K562 (cell line): Measurements from ENCODE around the gene CD99L2. TPM values are rescaled to one million over a fixed set of nuclear protein-coding genes. Genes with fewer than 3 reads are reported as not detected.

Source experiments
- ATAC-seq: fragments of 200-7000 bp; cut with Tn5 transposase; 3 replicates; pipeline ENCODE4 v1.9.1; 2020; ENCODE audit warnings: moderate library complexity
- BruUV-seq: library from RNA; stranded (reverse); fragments of 400-500 nt; replicated peaks from 2 replicates; lab custom pipeline; 2021; lab: Mats Ljungman, UMichigan
- CTCF ChIA-PET: fragments of 300-600 bp; formaldehyde crosslinking; extraction: SDS; loops from one replicate; lab custom pipeline; 2021; ENCODE audit warnings: low intra/inter-chr PET ratio; lab: Yijun Ruan, JAX
- POLR2A ChIA-PET: fragments of 300-600, 350-650 bp; sonication (Branson Sonifier 250); formaldehyde crosslinking; extraction: SDS; loops from one replicate; lab custom pipeline; 2021; ENCODE audit warnings: antibody characterized with exemption, inconsistent platforms; lab: Yijun Ruan, JAX
- DNase-seq, 4 experiments: peaks; one replicate each; pipeline versions ENCODE4 v3.0.0 to v3.0.0-alpha.2; 2011 to 2018; ENCODE audit warnings: low spot score in 3 of 4, mixed read lengths in 3 of 4; ENCODE audit errors: extremely low read depth in 1 of 4
- FAIRE-seq: peaks from 2 replicates; lab custom pipeline; 2011; peaks lifted over from hg19 to GRCh38; lab: Jason Lieb, UNC
- H2AFZ ChIP-seq: 2 replicates; pipeline ENCODE4 v1.6.0; 2011; ENCODE audit warnings: low read depth, low read length, control low read depth, inconsistent platforms
- H3K27ac ChIP-seq: fragments of 200-600 bp; 3 replicates; pipeline ENCODE4 v1.8.0; 2011; ENCODE audit warnings: low read depth, mild to moderate bottlenecking, control low read depth, inconsistent platforms, low read length, moderate library complexity, mixed read lengths; ENCODE audit errors: extremely low read depth
- H3K27me3 ChIP-seq, 2 experiments: fragments of 300-600 bp in 1 of 2; 2 replicates in 1 of 2; 3 replicates in 1 of 2; pipeline versions ENCODE4 v1.6.0 to v1.8.0; 2011; ENCODE audit warnings: inconsistent platforms in 2 of 2, low read length in 2 of 2, mild to moderate bottlenecking in 1 of 2, mixed read lengths in 1 of 2, moderate library complexity in 1 of 2; ENCODE audit not compliant: control insufficient read depth in 2 of 2, insufficient read depth in 2 of 2
- H3K36me3 ChIP-seq: fragments of 300-600 bp; 3 replicates; pipeline ENCODE4 v1.8.0; 2011; ENCODE audit warnings: mild to moderate bottlenecking, low read length, inconsistent platforms; ENCODE audit not compliant: control insufficient read depth, insufficient read depth
- H3K4me1 ChIP-seq, 2 experiments: fragments of 200-600 bp in 1 of 2; replicated peaks in 1 of 2; 2 replicates in 1 of 2; 3 replicates in 1 of 2; pipeline versions ENCODE4 v1.5.1 to v1.8.0; 2011; ENCODE audit warnings: inconsistent platforms in 2 of 2, low read length in 2 of 2, mild to moderate bottlenecking in 1 of 2, mixed read lengths in 1 of 2, moderate library complexity in 1 of 2; ENCODE audit not compliant: control insufficient read depth in 2 of 2, insufficient read depth in 2 of 2
- H3K4me2 ChIP-seq: 2 replicates; pipeline ENCODE4 v1.6.1; 2011; ENCODE audit warnings: low read length, control low read depth, inconsistent platforms, mixed read lengths; ENCODE audit not compliant: insufficient read depth
- H3K4me3 ChIP-seq: fragments of 200-600 bp; sonication (generic), shearing (Covaris generic); 2 replicates; pipeline ENCODE4 v1.5.1; 2016; ENCODE audit warnings: control low read depth, inconsistent platforms
- H3K79me2 ChIP-seq: fragments of 200-600 bp; 3 replicates; pipeline ENCODE4 v1.8.0; 2011; ENCODE audit warnings: low read length, inconsistent platforms; ENCODE audit not compliant: control insufficient read depth, insufficient read depth
- H3K9ac ChIP-seq, 2 experiments: 2 replicates each; pipeline versions ENCODE4 v1.6.0 to v1.6.1; 2011; ENCODE audit warnings: low read depth in 2 of 2, low read length in 2 of 2, control low read depth in 1 of 2, inconsistent platforms in 1 of 2, mild to moderate bottlenecking in 1 of 2, mixed read lengths in 1 of 2; ENCODE audit not compliant: insufficient read depth in 1 of 2
- H3K9me1 ChIP-seq: one replicate; pipeline ENCODE4 v1.6.0; 2011; ENCODE audit warnings: inconsistent platforms, mild to moderate bottlenecking, low read length, moderate library complexity; ENCODE audit not compliant: control insufficient read depth, insufficient read depth
- H3K9me3 ChIP-seq: replicated peaks from 2 replicates; pipeline ENCODE4 v1.5.1; 2011; ENCODE audit warnings: low read depth, low read length, inconsistent platforms; ENCODE audit not compliant: control insufficient read depth, insufficient read depth
- H4K20me1 ChIP-seq: replicated peaks from 2 replicates; pipeline ENCODE4 v1.6.1; 2011; ENCODE audit warnings: low read length, inconsistent platforms, mixed read lengths; ENCODE audit not compliant: control insufficient read depth, insufficient read depth
- DNMT1 ChIP-seq: fragments of 450-650 bp; IDR thresholded peaks from 2 replicates; pipeline ENCODE4 v1.6.1; 2016; ENCODE audit warnings: antibody characterized with exemption, mild to moderate bottlenecking
- ERF ChIP-seq: fragments of 450-650 bp; formaldehyde crosslinking; IDR thresholded peaks from 2 replicates; pipeline ENCODE4 v1.4.0; 2020; ENCODE audit warnings: mild to moderate bottlenecking, mixed read lengths
- HDAC3 ChIP-seq: fragments of 450-650 bp; IDR thresholded peaks from 2 replicates; pipeline ENCODE4 v1.6.1; 2018; ENCODE audit warnings: borderline replicate concordance, mild to moderate bottlenecking, moderate library complexity; ENCODE audit not compliant: partially characterized antibody
- MCM3 ChIP-seq: fragments of 450-650 bp; IDR thresholded peaks from 2 replicates; pipeline ENCODE4 v1.6.1; 2016
- NR1H2 ChIP-seq: sonication (generic); formaldehyde crosslinking; IDR thresholded peaks from 2 replicates; pipeline ENCODE4 v1.4.0; 2020; ENCODE audit warnings: mild to moderate bottlenecking, missing genetic modification reagents
- PTRF ChIP-seq: fragments of 450-650 bp; IDR thresholded peaks from 2 replicates; pipeline ENCODE4 v1.6.1; 2016; ENCODE audit warnings: mild to moderate bottlenecking, missing genetic modification characterization, missing compliant biosample characterization
- SIX5 ChIP-seq, 2 experiments: IDR thresholded peaks; 2 replicates each; pipeline ENCODE4 v1.6.1; 2011; ENCODE audit warnings: low read length in 2 of 2, borderline replicate concordance in 1 of 2, low read depth in 1 of 2, mild to moderate bottlenecking in 1 of 2, moderate library complexity in 1 of 2; ENCODE audit not compliant: insufficient read depth in 1 of 2
- SMARCC2 ChIP-seq: fragments of 450-650 bp; IDR thresholded peaks from 2 replicates; pipeline ENCODE4 v1.6.1; 2017; ENCODE audit warnings: antibody characterized with exemption, moderate library complexity, mild to moderate bottlenecking, low read depth
- ZKSCAN8 ChIP-seq: fragments of 200-800 bp; sonication (Bioruptor generic); IDR thresholded peaks from 2 replicates; pipeline ENCODE4 v1.6.1; 2016; ENCODE audit warnings: missing genetic modification characterization, missing compliant biosample characterization
- WGBS: fragments of 100-300 bp; shearing (Covaris generic); methylation state at CpG from one replicate; pipeline ENCODE4 v1.1.6; 2016; ENCODE audit warnings: low coverage, mixed read lengths; ENCODE audit not compliant: insufficient coverage; ENCODE audit errors: missing lambda C conversion rate; 5-methylcytosine and 5-hydroxymethylcytosine counted together
- in situ Hi-C: fragments of 300-500 bp; cut with MboI; formaldehyde crosslinking; loops from 4 replicates; pipeline ENCODE4 v1.15.0; 2018; ENCODE audit warnings: inconsistent platforms, mixed read lengths
- intact Hi-C: fragments of 100-400 bp; cut with micrococcal nuclease; formaldehyde crosslinking; loops from 2 replicates; pipeline ENCODE4 v1.14.2; 2022
- polyA plus RNA-seq, 8 experiments: library from polyadenylated mRNA; depleted of rRNA in 4 of 8; stranded (reverse) in 5 of 8; unstranded in 3 of 8; fragments of >200 nt; fragmentation: Nextera tagmentation in 2 of 8; fragmentation: Illumina TruSeq in 1 of 8; extraction: Ambion mirVana in 2 of 8; extraction: Trizol in 1 of 8; gene quantifications; 2 replicates each; pipeline versions ENCODE4 v1.2.1 to v1.2.3, GENCODE V29; 2011 to 2014; ENCODE audit warnings: inconsistent platforms in 1 of 8, missing spikeins in 1 of 8
- total RNA-seq, 7 experiments: library from RNA; depleted of rRNA in 6 of 7; stranded (reverse); fragments of >200 nt in 6 of 7; fragmentation: Illumina TruSeq in 2 of 7; extraction: Trizol in 2 of 7; gene quantifications; 2 replicates each; pipeline versions ENCODE4 v1.2.1 to v1.2.3, GENCODE V29; 2011 to 2021; ENCODE audit warnings: low replicate concordance in 1 of 7
- TF ChIP-seq, protein P1 (sequence below): sonication (generic); formaldehyde crosslinking; IDR thresholded peaks from 2 replicates; pipeline ENCODE4 v1.8.1; 2023; ENCODE audit warnings: mild to moderate bottlenecking, missing genetic modification reagents
- TF ChIP-seq, protein P2 (sequence below): fragments of 250-450 bp; sonication (Bioruptor Pico); IDR thresholded peaks from 2 replicates; pipeline ENCODE4 v1.8.0; 2021; ENCODE audit warnings: moderate library complexity, mild to moderate bottlenecking, inconsistent platforms
- TF ChIP-seq, protein P3 (sequence below): fragments of 200-400 bp; formaldehyde crosslinking; IDR thresholded peaks from 2 replicates; pipeline ENCODE4 v1.6.1; 2017; ENCODE audit warnings: mild to moderate bottlenecking, low read depth, low read length, moderate library complexity

The CD99L2 gene
- total and polyA plus RNA-seq, 9 of the 15 experiments (the other 6 are each of a cell fraction or from before 2014, with no cell fraction given): 0.76 to 19.0 (median 11.9) TPM

DNA sequence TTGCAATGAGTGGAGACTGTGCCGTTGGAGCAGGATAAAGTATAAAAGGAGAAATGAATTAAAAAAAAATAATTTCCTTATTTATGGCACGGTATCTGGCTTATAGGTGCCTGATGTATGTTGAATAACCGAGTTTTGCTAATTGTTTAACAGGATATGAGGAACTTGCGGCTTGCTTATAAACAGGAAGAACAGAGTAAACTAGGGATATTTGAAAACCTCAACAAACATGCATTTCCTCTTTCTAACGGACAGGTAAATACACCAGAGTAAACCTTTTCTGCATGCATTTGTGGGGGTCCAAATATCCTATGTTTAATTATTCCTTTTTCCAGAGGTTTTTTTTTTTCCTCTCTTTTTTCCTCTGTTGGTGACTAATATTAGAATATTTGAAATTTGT, 168.5 kb downstream of the CD99L2 start:
- no peak overlapping the region for H3K9ac ChIP-seq
- POLR2A ChIA-PET: no interaction called here
- no peak overlapping the region for H2AFZ ChIP-seq
- TF ChIP-seq SIX5 (IDR thresholded peaks at IDR 0.05; ENCODE audit: borderline replicate concordance in 1 of 2, insufficient read depth in 1 of 2, low read depth in 1 of 2, low read length in 2 of 2) (no peak), NR1H2 (CRISPR knock-in tag) (no peak), PTRF (tag) (no peak), MCM3 (no peak), ZKSCAN8 (CRISPR knock-in tag) (no peak), ERF (no peak), SMARCC2 (no peak), DNMT1 (no peak), HDAC3 (no peak)
- TF ChIP-seq, protein P1, sequence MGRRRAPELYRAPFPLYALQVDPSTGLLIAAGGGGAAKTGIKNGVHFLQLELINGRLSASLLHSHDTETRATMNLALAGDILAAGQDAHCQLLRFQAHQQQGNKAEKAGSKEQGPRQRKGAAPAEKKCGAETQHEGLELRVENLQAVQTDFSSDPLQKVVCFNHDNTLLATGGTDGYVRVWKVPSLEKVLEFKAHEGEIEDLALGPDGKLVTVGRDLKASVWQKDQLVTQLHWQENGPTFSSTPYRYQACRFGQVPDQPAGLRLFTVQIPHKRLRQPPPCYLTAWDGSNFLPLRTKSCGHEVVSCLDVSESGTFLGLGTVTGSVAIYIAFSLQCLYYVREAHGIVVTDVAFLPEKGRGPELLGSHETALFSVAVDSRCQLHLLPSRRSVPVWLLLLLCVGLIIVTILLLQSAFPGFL: no peak
- TF ChIP-seq, protein P2, sequence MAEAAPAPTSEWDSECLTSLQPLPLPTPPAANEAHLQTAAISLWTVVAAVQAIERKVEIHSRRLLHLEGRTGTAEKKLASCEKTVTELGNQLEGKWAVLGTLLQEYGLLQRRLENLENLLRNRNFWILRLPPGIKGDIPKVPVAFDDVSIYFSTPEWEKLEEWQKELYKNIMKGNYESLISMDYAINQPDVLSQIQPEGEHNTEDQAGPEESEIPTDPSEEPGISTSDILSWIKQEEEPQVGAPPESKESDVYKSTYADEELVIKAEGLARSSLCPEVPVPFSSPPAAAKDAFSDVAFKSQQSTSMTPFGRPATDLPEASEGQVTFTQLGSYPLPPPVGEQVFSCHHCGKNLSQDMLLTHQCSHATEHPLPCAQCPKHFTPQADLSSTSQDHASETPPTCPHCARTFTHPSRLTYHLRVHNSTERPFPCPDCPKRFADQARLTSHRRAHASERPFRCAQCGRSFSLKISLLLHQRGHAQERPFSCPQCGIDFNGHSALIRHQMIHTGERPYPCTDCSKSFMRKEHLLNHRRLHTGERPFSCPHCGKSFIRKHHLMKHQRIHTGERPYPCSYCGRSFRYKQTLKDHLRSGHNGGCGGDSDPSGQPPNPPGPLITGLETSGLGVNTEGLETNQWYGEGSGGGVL (CRISPR knock-in tag): no peak
- TF ChIP-seq, protein P3, sequence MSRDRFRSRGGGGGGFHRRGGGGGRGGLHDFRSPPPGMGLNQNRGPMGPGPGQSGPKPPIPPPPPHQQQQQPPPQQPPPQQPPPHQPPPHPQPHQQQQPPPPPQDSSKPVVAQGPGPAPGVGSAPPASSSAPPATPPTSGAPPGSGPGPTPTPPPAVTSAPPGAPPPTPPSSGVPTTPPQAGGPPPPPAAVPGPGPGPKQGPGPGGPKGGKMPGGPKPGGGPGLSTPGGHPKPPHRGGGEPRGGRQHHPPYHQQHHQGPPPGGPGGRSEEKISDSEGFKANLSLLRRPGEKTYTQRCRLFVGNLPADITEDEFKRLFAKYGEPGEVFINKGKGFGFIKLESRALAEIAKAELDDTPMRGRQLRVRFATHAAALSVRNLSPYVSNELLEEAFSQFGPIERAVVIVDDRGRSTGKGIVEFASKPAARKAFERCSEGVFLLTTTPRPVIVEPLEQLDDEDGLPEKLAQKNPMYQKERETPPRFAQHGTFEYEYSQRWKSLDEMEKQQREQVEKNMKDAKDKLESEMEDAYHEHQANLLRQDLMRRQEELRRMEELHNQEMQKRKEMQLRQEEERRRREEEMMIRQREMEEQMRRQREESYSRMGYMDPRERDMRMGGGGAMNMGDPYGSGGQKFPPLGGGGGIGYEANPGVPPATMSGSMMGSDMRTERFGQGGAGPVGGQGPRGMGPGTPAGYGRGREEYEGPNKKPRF: no peak
- TF ChIP-seq, all 486 proteins: peak for 0
- FAIRE-seq (no peak), ATAC-seq (no peak), DNase-seq (no peak)
- Histone ChIP-seq H3K36me3 (peaks cover 75% of the 10 kb centered on the region), H3K9me3 (no peaks in the 10 kb centered on the region), H3K9me1 (no peaks in the 10 kb centered on the region), H4K20me1 (no peaks in the 10 kb centered on the region), H3K27ac (no peak overlapping the region), H3K4me1 (no peaks in the 10 kb centered on the region), H3K4me3 (no peak overlapping the region), H3K27me3 (no peaks in the 10 kb centered on the region), H3K79me2 (no peaks in the 10 kb centered on the region), H3K4me2 (no peak overlapping the region)
- in situ Hi-C loops: no loop called here
- BruUV-seq: no TSS peak
- CTCF ChIA-PET: interaction anchor here (0.6 kb wide), 1 partner anchor 918 kb away, joined by 3 read pairs; no protein-coding TSS in a partner anchor
- WGBS: 93% methylated on average over 4 of the region's 5 CpGs
- intact Hi-C loops: no loop called here
